ENCODE results near the gene ALDH18A1. TPM values are rescaled to one million over a fixed set of nuclear protein-coding genes. Genes with fewer than 3 reads are reported as not detected.

Gene ALDH18A1
- polyA plus RNA-seq, 1 donor from 2014 or later, result 45.7 TPM

DNA sequence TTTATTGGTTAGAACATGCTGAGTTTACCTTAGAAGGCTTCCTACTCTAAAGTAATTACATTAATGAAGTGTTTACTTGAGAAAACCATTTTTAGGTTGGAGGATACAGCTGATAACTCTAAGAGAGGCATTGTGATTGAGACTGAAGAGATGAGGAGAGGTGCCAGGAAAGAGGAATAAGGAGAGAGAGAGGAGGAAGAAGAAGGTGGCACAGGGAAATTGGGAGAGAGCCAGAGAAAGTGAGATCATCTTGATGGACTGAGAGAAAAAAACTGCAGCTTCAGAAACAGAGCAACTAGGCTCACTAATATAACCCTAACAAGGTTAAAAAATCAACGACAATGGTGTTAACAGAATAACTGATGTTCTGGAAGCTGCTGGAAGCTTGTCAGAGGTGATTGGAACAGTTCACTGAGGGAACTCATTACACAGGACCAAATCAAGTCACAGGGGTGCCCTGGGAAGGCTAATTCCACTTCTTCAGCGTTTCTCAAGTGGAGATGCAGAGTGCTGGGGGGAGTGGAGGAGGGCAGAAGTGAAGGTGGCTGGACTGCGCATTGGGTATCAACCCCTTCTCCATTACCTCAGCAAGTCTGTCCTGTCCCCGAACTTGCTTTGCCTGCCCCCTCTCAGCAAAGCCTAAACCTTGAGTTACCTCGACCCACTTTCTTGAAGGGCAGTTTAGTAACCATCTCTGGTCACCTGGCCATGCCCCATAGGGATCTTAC lies 88.4 kb downstream of the ALDH18A1 start:
- no peak for TF ChIP-seq RAD21 (conservative IDR thresholded peaks at IDR 0.05)
- TF ChIP-seq, protein P1, sequence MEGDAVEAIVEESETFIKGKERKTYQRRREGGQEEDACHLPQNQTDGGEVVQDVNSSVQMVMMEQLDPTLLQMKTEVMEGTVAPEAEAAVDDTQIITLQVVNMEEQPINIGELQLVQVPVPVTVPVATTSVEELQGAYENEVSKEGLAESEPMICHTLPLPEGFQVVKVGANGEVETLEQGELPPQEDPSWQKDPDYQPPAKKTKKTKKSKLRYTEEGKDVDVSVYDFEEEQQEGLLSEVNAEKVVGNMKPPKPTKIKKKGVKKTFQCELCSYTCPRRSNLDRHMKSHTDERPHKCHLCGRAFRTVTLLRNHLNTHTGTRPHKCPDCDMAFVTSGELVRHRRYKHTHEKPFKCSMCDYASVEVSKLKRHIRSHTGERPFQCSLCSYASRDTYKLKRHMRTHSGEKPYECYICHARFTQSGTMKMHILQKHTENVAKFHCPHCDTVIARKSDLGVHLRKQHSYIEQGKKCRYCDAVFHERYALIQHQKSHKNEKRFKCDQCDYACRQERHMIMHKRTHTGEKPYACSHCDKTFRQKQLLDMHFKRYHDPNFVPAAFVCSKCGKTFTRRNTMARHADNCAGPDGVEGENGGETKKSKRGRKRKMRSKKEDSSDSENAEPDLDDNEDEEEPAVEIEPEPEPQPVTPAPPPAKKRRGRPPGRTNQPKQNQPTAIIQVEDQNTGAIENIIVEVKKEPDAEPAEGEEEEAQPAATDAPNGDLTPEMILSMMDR (IDR thresholded peaks at IDR 0.05; ENCODE audit: poor library complexity, severe bottlenecking), result no peak
- Histone ChIP-seq H3K4me3 (ENCODE audit: low read length) (no peak overlapping the region), H2AFZ (ENCODE audit: low read depth, low read length) (no peak overlapping the region), H3K4me2 (ENCODE audit: low read length) (no peak overlapping the region), H4K20me1 (ENCODE audit: insufficient read depth) (no peaks in the 10 kb centered on the region), H3K9me3 (ENCODE audit: low read length) (no peaks in the 10 kb centered on the region), H3K9ac (ENCODE audit: low read length) (no peak overlapping the region), H3K9me2 (ENCODE audit: insufficient read depth, low read length) (no peaks in the 10 kb centered on the region), H3K27ac (ENCODE audit: low read length) (no peak overlapping the region), H3K36me3 (ENCODE audit: insufficient read depth, low read length) (no peaks in the 10 kb centered on the region), H3K79me2 (replicated peaks; ENCODE audit: insufficient read depth, low read length) (no peaks in the 10 kb centered on the region), H3F3A (ENCODE audit: insufficient read depth, low read length, poor library complexity, severe bottlenecking) (no peaks in the 10 kb centered on the region), H3K27me3 (ENCODE audit: insufficient read depth, low read depth, low read length) (no peaks in the 10 kb centered on the region)

DNA sequence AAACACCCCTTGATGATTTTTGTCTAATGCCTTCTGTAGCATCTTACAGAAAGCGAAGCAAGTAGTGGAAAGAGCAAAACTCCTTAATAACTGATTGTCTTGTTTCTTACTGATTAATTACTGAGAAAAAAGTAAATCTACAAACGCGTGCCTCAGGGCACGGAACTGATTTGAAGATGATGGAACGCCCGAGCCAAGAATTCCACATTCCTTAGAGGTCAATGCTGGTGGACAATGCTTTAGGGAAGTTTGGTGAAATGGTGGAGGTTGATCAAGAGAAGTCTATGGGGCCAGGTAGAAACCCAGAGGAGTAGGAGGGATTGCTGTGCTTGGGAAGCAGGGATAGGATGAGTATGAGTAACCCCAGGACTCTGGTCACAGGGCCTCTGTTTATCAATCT lies 90.4 kb downstream of the ALDH18A1 start:
- Histone ChIP-seq H3K27ac (ENCODE audit: low read length) (no peak overlapping the region), H3K9me3 (ENCODE audit: low read length) (no peaks in the 10 kb centered on the region), H3K79me2 (replicated peaks; ENCODE audit: insufficient read depth, low read length) (no peaks in the 10 kb centered on the region), H3K9me2 (ENCODE audit: insufficient read depth, low read length) (no peaks in the 10 kb centered on the region), H3K4me2 (ENCODE audit: low read length) (no peak overlapping the region), H4K20me1 (ENCODE audit: insufficient read depth) (no peaks in the 10 kb centered on the region), H3K27me3 (ENCODE audit: insufficient read depth, low read depth, low read length) (no peaks in the 10 kb centered on the region), H2AFZ (ENCODE audit: low read depth, low read length) (no peak overlapping the region), H3K9ac (ENCODE audit: low read length) (no peak overlapping the region), H3K4me3 (ENCODE audit: low read length) (no peak overlapping the region), H3K36me3 (ENCODE audit: insufficient read depth, low read length) (no peaks in the 10 kb centered on the region), H3F3A (ENCODE audit: insufficient read depth, low read length, poor library complexity, severe bottlenecking) (no peaks in the 10 kb centered on the region)
- no peak for TF ChIP-seq SMC3 (conservative IDR thresholded peaks at IDR 0.05; ENCODE audit: poor library complexity)
- no peak for TF ChIP-seq MXI1 (conservative IDR thresholded peaks at IDR 0.05; ENCODE audit: poor library complexity, severe bottlenecking)
- TF ChIP-seq, protein P1 (IDR thresholded peaks at IDR 0.05; ENCODE audit: poor library complexity, severe bottlenecking), result no peak
- no peak for TF ChIP-seq TAF1 (IDR thresholded peaks at IDR 0.05; ENCODE audit: low read depth)
- no peak for TF ChIP-seq POLR2AphosphoS5 (IDR thresholded peaks at IDR 0.05)
- TF ChIP-seq, protein P2, sequence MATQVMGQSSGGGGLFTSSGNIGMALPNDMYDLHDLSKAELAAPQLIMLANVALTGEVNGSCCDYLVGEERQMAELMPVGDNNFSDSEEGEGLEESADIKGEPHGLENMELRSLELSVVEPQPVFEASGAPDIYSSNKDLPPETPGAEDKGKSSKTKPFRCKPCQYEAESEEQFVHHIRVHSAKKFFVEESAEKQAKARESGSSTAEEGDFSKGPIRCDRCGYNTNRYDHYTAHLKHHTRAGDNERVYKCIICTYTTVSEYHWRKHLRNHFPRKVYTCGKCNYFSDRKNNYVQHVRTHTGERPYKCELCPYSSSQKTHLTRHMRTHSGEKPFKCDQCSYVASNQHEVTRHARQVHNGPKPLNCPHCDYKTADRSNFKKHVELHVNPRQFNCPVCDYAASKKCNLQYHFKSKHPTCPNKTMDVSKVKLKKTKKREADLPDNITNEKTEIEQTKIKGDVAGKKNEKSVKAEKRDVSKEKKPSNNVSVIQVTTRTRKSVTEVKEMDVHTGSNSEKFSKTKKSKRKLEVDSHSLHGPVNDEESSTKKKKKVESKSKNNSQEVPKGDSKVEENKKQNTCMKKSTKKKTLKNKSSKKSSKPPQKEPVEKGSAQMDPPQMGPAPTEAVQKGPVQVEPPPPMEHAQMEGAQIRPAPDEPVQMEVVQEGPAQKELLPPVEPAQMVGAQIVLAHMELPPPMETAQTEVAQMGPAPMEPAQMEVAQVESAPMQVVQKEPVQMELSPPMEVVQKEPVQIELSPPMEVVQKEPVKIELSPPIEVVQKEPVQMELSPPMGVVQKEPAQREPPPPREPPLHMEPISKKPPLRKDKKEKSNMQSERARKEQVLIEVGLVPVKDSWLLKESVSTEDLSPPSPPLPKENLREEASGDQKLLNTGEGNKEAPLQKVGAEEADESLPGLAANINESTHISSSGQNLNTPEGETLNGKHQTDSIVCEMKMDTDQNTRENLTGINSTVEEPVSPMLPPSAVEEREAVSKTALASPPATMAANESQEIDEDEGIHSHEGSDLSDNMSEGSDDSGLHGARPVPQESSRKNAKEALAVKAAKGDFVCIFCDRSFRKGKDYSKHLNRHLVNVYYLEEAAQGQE (IDR thresholded peaks at IDR 0.05; ENCODE audit: borderline replicate concordance), result no peak
- no peak for TF ChIP-seq RAD21 (conservative IDR thresholded peaks at IDR 0.05)
- TF ChIP-seq EP300 (conservative IDR thresholded peaks at IDR 0.05; ENCODE audit: poor library complexity, severe bottlenecking), result no peak
- TF ChIP-seq EZH2 (IDR thresholded peaks at IDR 0.05; ENCODE audit: borderline replicate concordance, insufficient read depth, low read length, poor library complexity, severe bottlenecking), result no peak

Data from neural cell (in vitro differentiated cells).